Measurements from ENCODE around the gene ZNF740. TPM values are rescaled to one million over a fixed set of nuclear protein-coding genes. Genes with fewer than 3 reads are reported as not detected.

Gene ZNF740
- total RNA-seq, 2 experiments from 2014 or later, result 34.9 to 42.8 TPM

DNA sequence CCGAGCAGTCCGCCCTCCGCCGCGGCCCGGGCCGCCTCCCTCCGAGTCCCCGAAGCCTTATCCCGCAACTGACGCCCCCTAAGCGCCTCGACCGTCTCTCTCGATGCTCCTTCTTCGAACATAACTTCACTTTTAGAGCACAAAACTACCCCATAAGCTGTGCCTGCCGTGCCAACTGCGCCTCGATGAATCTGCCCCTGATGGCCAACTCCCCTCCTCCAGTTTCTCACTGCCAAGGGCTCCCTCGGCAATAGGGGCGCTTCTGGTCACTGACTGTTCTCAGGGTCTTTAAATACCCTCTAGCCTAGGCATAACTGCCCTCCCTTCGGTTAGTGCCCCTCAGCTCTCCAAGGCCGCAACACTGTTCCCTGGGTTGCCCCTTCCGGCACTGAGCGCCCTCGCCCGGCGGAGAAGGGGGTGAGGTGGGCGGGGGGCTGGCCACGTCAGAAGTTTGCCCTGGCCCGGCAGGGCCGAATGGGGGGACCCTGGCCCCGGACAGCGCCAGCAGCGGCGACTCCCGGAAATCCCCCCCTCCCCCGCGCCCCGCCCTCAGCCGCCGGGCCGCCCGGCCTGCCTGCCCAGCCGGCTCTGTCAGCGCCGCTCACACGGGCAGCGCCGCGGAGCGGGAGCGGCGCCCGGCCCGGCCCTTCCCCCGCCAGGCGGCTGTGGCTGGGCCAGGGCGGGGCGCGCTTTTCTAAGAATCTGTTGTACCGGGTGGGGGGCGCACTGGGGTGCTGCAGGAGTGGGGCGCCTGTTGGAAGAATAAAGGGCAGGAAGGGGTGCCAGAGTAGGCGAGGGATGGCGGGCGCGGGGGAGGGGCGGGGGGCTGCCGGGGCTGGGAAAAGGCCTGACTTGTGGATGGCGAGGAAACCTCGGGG is 40.9 kb downstream of the ZNF740 start:
- H3K36me3 Mint-ChIP-seq, result peaks cover 6% of the 10 kb centered on the region
- peak; percentile 65 for DNase-seq
- H3K27ac Mint-ChIP-seq, result peak overlapping the region; percentile 88
- H3K9me3 Mint-ChIP-seq, result no peaks in the 10 kb centered on the region
- no peaks in the 10 kb centered on the region for H3K27me3 Mint-ChIP-seq
- H3K4me1 Mint-ChIP-seq, result peaks cover 69% of the 10 kb centered on the region
- H3K4me3 Mint-ChIP-seq, result peak overlapping the region; percentile 88

DNA sequence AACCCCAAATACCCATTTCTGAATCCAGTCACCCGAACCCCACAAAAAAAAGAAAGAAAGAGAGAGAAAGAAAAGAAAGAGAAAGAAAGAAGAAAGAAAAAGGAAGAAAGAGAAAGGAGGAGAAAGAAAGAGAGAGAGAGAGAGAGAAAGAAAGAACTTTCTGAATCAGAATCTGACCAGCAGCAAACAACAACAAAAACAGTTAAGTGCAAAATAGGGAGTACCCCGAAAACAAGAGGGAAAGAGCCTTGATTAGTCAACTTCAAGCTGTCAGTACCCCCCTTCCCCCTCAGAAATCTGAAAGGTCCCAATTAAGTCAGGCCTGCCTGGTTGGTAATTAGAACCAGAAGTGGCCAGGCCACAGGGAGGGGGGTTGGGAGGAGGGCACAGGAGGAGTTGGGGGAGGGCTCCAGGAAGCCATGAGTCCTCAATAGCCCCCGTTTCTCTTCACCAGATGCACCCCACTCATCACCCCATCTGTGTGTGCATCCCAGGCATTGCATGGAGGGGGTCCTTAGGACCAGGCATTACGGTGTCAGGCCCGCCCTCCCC is 41.7 kb downstream of the ZNF740 start:
- no peak for DNase-seq
- peak overlapping the region; percentile 88 for H3K27ac Mint-ChIP-seq
- H3K36me3 Mint-ChIP-seq, result peaks cover 10% of the 10 kb centered on the region
- peak overlapping the region; percentile 74 for H3K4me3 Mint-ChIP-seq
- no peaks in the 10 kb centered on the region for H3K27me3 Mint-ChIP-seq
- no peaks in the 10 kb centered on the region for H3K9me3 Mint-ChIP-seq
- peaks cover 64% of the 10 kb centered on the region for H3K4me1 Mint-ChIP-seq

DNA sequence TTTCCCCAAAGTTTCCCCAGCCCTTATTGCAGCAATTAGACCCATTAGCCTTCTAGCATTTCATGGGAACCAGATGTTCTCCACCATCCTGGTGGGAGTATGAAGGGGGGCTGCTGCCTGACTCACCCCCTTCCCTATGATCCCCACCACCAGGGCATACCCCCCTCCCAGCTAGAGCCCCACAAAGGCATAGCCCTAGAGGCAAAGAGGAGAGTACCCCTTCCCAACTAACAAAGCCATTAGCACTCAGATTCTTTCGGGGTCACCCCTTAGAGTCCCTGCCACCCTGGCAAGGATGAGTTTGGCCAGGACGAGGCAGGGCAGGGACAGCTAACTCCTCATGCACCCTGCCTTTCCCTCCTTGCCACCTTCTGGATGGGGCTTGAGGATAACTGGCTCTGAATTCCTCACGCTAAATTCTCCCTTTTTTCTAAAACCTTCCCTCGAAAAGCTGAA is 42.3 kb downstream of the ZNF740 start:
- peak overlapping the region; percentile 74 for H3K4me3 Mint-ChIP-seq
- no peaks in the 10 kb centered on the region for H3K9me3 Mint-ChIP-seq
- peak overlapping the region; percentile 88 for H3K27ac Mint-ChIP-seq
- no peaks in the 10 kb centered on the region for H3K27me3 Mint-ChIP-seq
- peaks cover 10% of the 10 kb centered on the region for H3K36me3 Mint-ChIP-seq
- H3K4me1 Mint-ChIP-seq, result peaks cover 62% of the 10 kb centered on the region
- no peak for DNase-seq

DNA sequence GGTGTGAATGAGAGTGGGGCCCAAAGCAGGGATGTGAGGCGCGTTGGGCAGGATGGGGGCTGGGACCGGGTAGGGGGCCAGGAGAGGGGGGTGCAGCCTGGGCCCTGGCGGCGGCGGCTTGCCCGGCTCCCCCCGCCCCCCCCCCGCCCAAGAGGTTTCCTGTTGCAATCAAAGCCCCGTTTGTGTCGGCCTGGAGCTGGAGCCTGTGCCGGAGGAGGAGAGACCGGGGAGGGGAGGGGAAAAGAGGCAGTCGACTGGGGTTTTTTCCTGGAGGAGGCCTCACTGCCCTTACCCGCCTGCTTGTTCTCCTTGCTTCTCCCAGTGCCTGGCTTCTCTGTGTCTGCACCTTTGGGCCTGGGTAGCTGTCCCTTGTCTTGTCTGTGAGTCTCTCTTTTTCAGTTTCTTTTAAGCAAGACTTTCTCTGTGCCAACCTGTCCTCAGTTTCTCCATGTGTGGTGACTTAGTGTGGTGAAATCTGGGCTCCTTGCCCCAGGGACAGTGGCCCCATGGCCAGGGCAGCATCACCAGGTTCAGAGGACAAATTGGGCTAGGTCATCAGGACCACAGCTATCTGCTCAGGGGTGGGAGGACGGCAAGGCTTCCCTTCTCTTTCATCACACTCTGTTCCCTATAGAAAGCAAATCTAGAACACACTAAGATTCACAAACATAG is 43.0 kb downstream of the ZNF740 start:
- Mint-ChIP-seq H3K9me3 (no peaks in the 10 kb centered on the region), H3K27me3 (no peaks in the 10 kb centered on the region), H3K36me3 (peaks cover 10% of the 10 kb centered on the region), H3K27ac (peak overlapping the region; percentile 88), H3K4me1 (peaks cover 60% of the 10 kb centered on the region), H3K4me3 (peak overlapping the region; percentile 74)
- DNase-seq, result peak; percentile 16

DNA sequence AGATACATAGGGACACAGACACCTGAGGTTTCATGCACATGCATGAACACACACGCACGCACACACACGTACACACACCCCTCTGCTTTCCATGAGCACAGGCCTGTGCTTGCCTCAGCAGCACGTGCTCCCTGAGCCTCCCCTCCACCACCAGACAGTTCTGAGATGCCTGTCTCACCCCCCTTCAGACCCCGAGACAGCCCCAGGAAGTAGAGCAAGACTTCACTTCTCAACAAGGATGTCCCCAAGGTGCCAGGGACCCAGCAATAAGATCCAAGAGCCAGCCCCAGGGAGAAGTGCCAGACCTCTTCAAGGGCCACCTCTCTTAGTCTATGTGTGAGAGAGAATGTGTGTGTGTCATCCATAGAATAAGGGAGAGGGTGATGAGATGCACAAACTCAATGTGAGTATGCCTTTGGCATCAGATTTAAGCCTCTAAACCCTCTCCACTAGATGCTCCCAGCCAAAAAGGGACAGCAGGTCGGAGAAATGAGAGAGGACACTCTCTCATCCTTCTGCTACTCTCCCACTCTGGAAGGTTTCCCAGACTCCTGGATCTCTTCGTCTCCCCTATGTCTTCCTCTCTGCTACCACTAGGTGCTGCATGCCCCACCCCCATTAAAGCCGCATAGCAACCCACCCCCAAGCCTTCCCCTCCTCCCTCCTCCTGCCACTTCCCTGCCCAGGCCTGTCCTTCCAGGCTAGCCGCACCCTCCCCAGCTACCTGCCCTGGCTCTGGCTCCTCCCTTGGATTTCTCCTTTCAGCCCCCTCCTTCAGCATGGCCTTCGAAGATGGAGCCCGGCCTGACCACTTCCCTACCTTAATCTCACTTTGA is 43.8 kb downstream of the ZNF740 start:
- no peaks in the 10 kb centered on the region for H3K27me3 Mint-ChIP-seq
- H3K36me3 Mint-ChIP-seq, result peaks cover 10% of the 10 kb centered on the region
- H3K9me3 Mint-ChIP-seq, result no peaks in the 10 kb centered on the region
- peak overlapping the region; percentile 87 for H3K27ac Mint-ChIP-seq
- peaks cover 56% of the 10 kb centered on the region for H3K4me1 Mint-ChIP-seq
- peak overlapping the region; percentile 64 for H3K4me3 Mint-ChIP-seq
- peak; percentile 40 for DNase-seq

DNA sequence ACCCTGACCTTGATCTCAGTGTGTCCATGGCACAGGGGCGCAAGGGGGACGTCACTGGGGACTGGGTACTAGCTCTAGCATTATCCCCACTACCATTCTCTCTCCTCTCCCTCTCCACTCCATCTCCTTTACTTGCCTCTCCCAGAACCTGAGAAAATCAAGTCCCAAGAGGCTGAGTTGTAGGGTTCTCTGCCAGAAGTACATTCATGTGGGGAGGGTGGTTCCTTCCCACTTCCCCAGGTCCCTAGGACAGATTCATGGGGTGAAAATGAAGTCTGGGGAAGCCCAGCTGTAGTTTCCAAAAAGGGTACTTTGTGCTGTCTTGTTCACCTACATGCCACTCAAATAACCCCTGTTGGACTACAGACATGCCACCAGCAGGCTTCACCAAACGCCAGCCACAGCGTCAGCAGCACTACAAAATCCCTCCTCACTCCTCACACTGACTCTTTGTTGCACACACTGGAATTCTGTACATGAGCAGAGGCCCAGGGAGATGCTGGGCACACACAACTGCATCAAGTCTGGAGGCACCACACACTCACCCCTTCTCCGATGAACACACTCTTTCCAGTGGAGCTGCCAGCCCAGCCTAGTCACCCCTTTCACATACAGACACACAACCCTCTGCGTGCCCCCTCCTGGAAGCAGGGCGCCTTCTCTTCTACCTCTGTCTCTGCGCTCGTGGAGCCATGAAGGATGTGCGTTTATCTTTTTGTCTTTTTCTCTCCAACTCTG is 44.5 kb downstream of the ZNF740 start:
- Mint-ChIP-seq H3K36me3 (peaks cover 10% of the 10 kb centered on the region), H3K27ac (peak overlapping the region; percentile 87), H3K9me3 (no peaks in the 10 kb centered on the region), H3K4me3 (peak overlapping the region; percentile 11), H3K4me1 (peaks cover 57% of the 10 kb centered on the region), H3K27me3 (no peaks in the 10 kb centered on the region)
- DNase-seq, result no peak

DNA sequence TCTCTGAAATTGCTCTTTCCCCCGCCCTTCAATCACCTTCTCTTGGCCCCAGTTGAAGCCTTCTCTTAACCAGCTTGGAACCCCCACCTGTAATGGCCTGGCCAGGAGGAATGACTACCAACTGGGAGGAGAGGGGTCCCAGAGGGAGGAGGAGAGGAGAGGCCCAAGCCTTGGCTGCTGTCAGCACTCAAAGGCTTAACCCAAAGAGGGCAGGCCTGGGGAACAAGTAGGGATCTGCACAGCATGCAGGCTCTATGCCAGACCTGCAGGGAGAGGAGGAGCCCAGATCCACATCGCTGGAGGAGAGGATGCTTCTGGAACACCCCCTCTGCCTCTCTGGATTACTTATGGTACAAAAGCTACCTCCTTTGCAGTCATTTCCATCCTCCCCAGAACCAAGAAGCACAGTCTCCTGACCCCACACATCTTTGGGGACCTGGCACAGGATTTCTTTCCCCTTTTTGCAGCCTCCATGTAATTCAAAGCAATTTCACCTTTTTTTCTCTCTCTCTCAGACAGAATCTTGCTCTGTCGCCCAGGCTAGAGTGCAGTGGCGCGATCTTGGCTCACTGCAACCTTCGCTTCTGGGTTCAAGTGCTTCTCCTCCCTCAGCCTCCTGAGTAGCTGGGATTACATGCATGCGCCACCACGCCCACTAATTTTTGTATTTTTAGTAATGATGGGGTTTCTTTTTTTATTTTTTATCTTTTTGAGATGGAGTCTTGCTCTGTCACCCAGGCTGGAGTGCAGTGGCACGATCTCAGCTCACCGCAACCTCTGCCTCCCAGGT is 45.3 kb downstream of the ZNF740 start:
- no peaks in the 10 kb centered on the region for H3K9me3 Mint-ChIP-seq
- H3K36me3 Mint-ChIP-seq, result peaks cover 10% of the 10 kb centered on the region
- H3K4me3 Mint-ChIP-seq, result no peak overlapping the region
- no peaks in the 10 kb centered on the region for H3K27me3 Mint-ChIP-seq
- no peak for DNase-seq
- peak overlapping the region; percentile 87 for H3K27ac Mint-ChIP-seq
- H3K4me1 Mint-ChIP-seq, result peaks cover 58% of the 10 kb centered on the region

DNA sequence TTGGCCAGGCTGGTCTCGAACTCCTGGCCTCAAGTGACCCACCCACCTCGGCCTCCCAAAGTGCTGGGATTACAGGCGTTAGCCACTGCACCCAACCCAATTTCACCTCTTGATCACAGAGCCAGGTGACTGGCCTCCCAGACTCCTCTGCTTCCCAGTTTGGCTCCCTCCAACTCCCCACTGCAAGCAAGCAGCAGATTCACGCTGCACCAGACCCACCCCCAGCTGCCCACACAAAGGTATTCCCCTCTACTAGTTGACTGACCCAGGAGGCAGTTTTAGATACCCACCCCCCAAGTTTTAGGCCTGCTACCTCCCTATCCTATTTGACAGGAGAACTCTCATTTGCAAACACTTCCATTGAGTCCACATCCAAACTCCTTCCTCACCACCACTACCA is 46.3 kb downstream of the ZNF740 start:
- Mint-ChIP-seq H3K4me1 (peaks cover 59% of the 10 kb centered on the region), H3K9me3 (no peaks in the 10 kb centered on the region)

DNA sequence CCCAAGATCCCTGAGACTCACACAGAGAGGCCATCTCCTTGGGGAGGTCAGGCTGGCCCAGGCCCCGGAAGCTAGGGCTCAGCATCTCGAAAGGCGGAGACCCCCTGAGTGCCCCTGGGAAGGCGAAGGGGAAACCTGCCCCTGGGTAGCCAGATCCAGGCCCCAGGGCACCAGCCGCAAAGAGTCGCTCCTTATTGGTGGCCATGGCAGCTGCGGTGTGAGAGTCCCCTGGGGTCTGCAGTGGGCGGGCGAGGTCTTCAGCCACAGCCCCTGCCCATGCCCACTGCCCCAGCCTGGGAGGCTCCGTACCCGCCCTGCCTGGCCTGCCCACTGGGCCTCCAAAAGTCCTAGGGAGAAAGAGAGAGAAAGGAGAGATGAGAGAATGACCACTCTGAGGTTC is 46.8 kb downstream of the ZNF740 start:
- Mint-ChIP-seq H3K9me3 (no peaks in the 10 kb centered on the region), H3K4me1 (peaks cover 57% of the 10 kb centered on the region), H3K4me3 (no peak overlapping the region), H3K27ac (no peak overlapping the region), H3K36me3 (peaks cover 10% of the 10 kb centered on the region), H3K27me3 (no peaks in the 10 kb centered on the region)
- no peak for DNase-seq

More for the DNA sequence above, 46.3 kb downstream of the ZNF740 start:
- Mint-ChIP-seq H3K27ac (no peak overlapping the region), H3K4me3 (no peak overlapping the region), H3K36me3 (peaks cover 10% of the 10 kb centered on the region), H3K27me3 (no peaks in the 10 kb centered on the region)
- DNase-seq, result no peak

DNA sequence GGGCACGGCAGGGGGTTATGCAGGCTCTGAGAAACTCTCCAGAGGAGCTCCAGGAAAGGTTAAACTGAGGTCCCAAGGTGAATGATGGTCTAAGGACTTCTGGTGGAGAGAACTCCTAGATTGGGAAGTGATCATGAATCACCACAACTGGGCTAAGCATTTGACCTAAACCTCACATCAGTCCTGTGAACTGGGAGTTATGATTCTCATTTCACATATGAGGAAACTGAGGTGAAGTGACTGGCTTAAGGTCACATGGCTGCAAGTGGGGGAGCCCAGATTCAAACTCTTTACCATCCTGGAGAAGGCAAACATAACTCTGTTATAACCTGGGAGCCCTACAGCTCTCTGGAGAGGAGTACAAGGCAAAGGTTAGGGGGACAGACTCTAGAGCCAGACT is 47.3 kb downstream of the ZNF740 start:
- H3K9me3 Mint-ChIP-seq, result no peaks in the 10 kb centered on the region
- H3K36me3 Mint-ChIP-seq, result peaks cover 10% of the 10 kb centered on the region
- H3K27me3 Mint-ChIP-seq, result no peaks in the 10 kb centered on the region
- DNase-seq, result no peak
- no peak overlapping the region for H3K27ac Mint-ChIP-seq
- peaks cover 57% of the 10 kb centered on the region for H3K4me1 Mint-ChIP-seq
- H3K4me3 Mint-ChIP-seq, result no peak overlapping the region

DNA sequence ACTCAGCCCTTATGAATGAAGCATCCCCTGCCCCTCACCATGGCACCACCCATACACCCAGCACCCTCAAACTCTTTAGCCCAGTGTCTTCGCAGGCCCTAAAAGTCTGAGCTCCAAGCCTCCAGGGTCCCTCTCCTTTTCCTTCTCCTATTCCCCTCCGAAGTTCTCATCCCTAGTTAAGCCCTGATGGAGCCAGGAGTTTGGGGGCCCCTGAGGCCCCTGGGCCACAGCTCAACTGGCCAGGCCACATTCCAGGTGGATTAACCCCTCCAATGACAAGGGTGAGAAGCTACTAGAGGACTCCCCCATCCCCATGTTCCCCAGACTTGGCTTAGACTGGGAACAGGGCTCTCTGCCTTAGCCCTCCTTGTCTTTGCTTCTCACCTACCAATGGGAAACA is 48.9 kb downstream of the ZNF740 start:
- H3K9me3 Mint-ChIP-seq, result no peaks in the 10 kb centered on the region
- no peak for DNase-seq
- H3K27ac Mint-ChIP-seq, result no peak overlapping the region
- H3K4me1 Mint-ChIP-seq, result peaks cover 55% of the 10 kb centered on the region
- peak overlapping the region; percentile 13 for H3K4me3 Mint-ChIP-seq
- H3K27me3 Mint-ChIP-seq, result no peaks in the 10 kb centered on the region
- peaks cover 10% of the 10 kb centered on the region for H3K36me3 Mint-ChIP-seq

DNA sequence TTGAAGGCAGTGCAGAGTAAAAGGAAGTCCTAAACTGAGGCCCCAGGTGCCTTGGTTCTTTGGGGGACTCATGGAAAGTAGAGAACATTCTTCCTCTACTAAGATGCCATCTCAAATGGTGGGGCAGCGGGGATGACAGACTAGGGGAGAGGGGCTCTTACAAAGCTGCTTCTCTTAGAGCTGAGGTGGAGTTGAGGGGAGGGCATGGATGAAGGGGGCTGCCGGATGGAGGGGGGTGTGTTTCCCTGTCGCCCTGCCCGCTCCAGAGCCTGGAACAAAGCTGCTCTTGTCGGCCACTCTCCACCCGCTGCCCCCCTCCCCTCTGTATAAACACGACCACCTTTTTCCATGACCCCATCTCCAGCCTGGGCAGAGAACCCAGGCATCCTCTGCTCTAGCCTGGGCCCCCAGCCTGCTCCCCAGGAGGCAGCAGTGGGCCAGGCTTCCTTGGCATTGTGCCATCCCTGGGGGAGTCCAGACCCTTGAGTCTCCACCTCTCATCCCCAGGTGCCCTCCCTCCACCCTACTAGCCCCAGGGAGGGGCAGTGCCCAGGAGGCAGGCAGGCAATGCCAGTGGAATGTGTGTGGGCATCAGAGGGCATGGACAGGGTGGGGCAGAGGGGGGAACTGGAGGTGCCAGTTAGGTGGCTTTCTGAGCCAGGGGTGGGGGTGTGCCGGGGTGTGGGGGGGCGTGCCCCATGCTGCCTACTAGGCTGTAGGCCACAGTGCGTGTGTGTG is 49.8 kb downstream of the ZNF740 start:
- Mint-ChIP-seq H3K9me3 (no peaks in the 10 kb centered on the region), H3K27ac (no peak overlapping the region), H3K27me3 (no peaks in the 10 kb centered on the region), H3K36me3 (peaks cover 6% of the 10 kb centered on the region), H3K4me1 (peaks cover 55% of the 10 kb centered on the region), H3K4me3 (peak overlapping the region; percentile 13)
- no peak for DNase-seq

DNA sequence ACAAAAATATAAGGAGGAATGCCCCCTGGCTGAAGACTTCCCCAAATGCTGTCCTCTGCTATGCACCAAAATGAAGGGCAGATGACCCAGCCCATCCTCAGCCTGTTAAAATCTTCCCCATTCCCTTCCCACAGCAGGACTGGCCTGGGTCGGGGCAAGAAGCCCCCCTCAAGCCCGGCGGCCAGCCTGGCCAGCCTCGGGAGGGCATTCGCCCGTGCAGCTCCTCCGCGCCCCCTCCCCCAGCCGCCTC is 51.1 kb downstream of the ZNF740 start:
- no peaks in the 10 kb centered on the region for H3K9me3 Mint-ChIP-seq
- no peak for DNase-seq
- peak overlapping the region; percentile 14 for H3K27ac Mint-ChIP-seq
- H3K4me3 Mint-ChIP-seq, result peak overlapping the region; percentile 72
- peaks cover 61% of the 10 kb centered on the region for H3K4me1 Mint-ChIP-seq
- no peaks in the 10 kb centered on the region for H3K27me3 Mint-ChIP-seq
- H3K36me3 Mint-ChIP-seq, result peaks cover 4% of the 10 kb centered on the region
